Endothelial cell of umbilical vein (primary cell): ENCODE results near the gene OSBPL9. TPM values are rescaled to one million over a fixed set of nuclear protein-coding genes. Genes with fewer than 3 reads are reported as not detected.
A peak's percentile ranks its signal among the peaks of the same experiment; 100 is the strongest.

Source experiments
- BruUV-seq: library from RNA; stranded (reverse); fragments of 400-500 nt; replicated peaks from 2 replicates; lab custom pipeline; 2021; lab: Mats Ljungman, UMichigan
- CTCF ChIA-PET: fragments of 300-600, 350-600 bp; sonication (Branson Sonifier 250); formaldehyde crosslinking; loops from one replicate; lab custom pipeline; 2021; ENCODE audit warnings: antibody characterized with exemption, inconsistent platforms; lab: Charles Lee
- POLR2A ChIA-PET: fragments of 300-600, 350-600 bp; sonication (Branson Sonifier 250); formaldehyde crosslinking; loops from one replicate; lab custom pipeline; 2021; ENCODE audit warnings: antibody characterized with exemption, inconsistent platforms; lab: Charles Lee
- DNase-seq: peaks from one replicate; pipeline ENCODE4 v3.0.0-alpha.2; 2011; ENCODE audit warnings: low read depth, low spot score
- FAIRE-seq: peaks from 2 replicates; lab custom pipeline; 2011; peaks lifted over from hg19 to GRCh38; lab: Jason Lieb, UNC
- H2AFZ ChIP-seq: 2 replicates; pipeline ENCODE4 v1.6.0; 2012; ENCODE audit warnings: low read depth, low read length, control low read depth, inconsistent platforms
- H3K27ac ChIP-seq: 2 replicates; pipeline ENCODE4 v1.5.1; 2011; ENCODE audit warnings: low read depth, mild to moderate bottlenecking, control low read depth, low read length, moderate library complexity; ENCODE audit not compliant: insufficient read depth
- H3K27me3 ChIP-seq, 2 experiments: 2 replicates each; pipeline versions ENCODE4 v1.6.0 to v1.6.1; 2011; ENCODE audit warnings: low read length in 2 of 2, mixed read lengths in 1 of 2; ENCODE audit not compliant: control insufficient read depth in 2 of 2, insufficient read depth in 2 of 2
- H3K36me3 ChIP-seq, 2 experiments: 2 replicates in 1 of 2; 3 replicates in 1 of 2; pipeline ENCODE4 v1.5.1; 2011; ENCODE audit warnings: low read length in 2 of 2, mild to moderate bottlenecking in 1 of 2, moderate library complexity in 1 of 2; ENCODE audit not compliant: control insufficient read depth in 2 of 2, insufficient read depth in 2 of 2; ENCODE audit errors: extremely low read depth in 1 of 2
- H3K4me1 ChIP-seq: 3 replicates; pipeline ENCODE4 v1.5.1; 2011; ENCODE audit warnings: mild to moderate bottlenecking, low read length; ENCODE audit not compliant: control insufficient read depth, insufficient read depth; ENCODE audit errors: extremely low read depth
- H3K4me2 ChIP-seq: 2 replicates; pipeline ENCODE4 v1.6.1; 2011; ENCODE audit warnings: low read length, control low read depth, mixed read lengths; ENCODE audit not compliant: insufficient read depth
- H3K4me3 ChIP-seq, 3 experiments: fragments of 200-600 bp in 1 of 3; sonication (generic), shearing (Covaris generic) in 1 of 3; replicated peaks in 1 of 3; 2 replicates each; pipeline ENCODE4 v1.5.1; 2011 to 2016; ENCODE audit warnings: control low read depth in 3 of 3, low read length in 3 of 3, mild to moderate bottlenecking in 2 of 3, inconsistent platforms in 1 of 3, low read depth in 1 of 3, moderate library complexity in 1 of 3; ENCODE audit not compliant: insufficient read depth in 1 of 3
- H3K79me2 ChIP-seq: 2 replicates; pipeline ENCODE4 v1.6.0; 2012; ENCODE audit warnings: low read length, inconsistent platforms; ENCODE audit not compliant: control insufficient read depth, insufficient read depth
- H3K9ac ChIP-seq: replicated peaks from 2 replicates; pipeline ENCODE3; 2011; ENCODE audit warnings: low read length, control low read depth; ENCODE audit not compliant: insufficient read depth; ENCODE audit errors: extremely low read depth
- H3K9me1 ChIP-seq: replicated peaks from 3 replicates; pipeline ENCODE4 v1.6.0; 2011; ENCODE audit warnings: mild to moderate bottlenecking, low read length; ENCODE audit not compliant: control insufficient read depth, insufficient read depth; ENCODE audit errors: extremely low read depth
- H3K9me3 ChIP-seq: replicated peaks from 2 replicates; pipeline ENCODE4 v1.5.1; 2012; ENCODE audit warnings: low read length, inconsistent platforms; ENCODE audit not compliant: control insufficient read depth, insufficient read depth
- H4K20me1 ChIP-seq: replicated peaks from 2 replicates; pipeline ENCODE3; 2011; ENCODE audit warnings: mild to moderate bottlenecking, low read length; ENCODE audit not compliant: control insufficient read depth, insufficient read depth; ENCODE audit errors: extremely low read depth
- EZH2 ChIP-seq: IDR thresholded peaks from 2 replicates; pipeline ENCODE4 v1.6.1; 2012; ENCODE audit warnings: borderline replicate concordance, low read depth, mild to moderate bottlenecking, moderate library complexity, low read length, inconsistent platforms; ENCODE audit not compliant: severe bottlenecking
- FOS ChIP-seq: IDR thresholded peaks from 2 replicates; pipeline ENCODE4 v1.6.1; 2011; ENCODE audit warnings: mild to moderate bottlenecking, low read length, moderate library complexity, borderline replicate concordance; ENCODE audit not compliant: insufficient read depth
- GATA2 ChIP-seq: IDR thresholded peaks from 2 replicates; pipeline ENCODE4 v1.7.0; 2011; ENCODE audit warnings: low read depth, mild to moderate bottlenecking, moderate library complexity, mixed read lengths, low read length; ENCODE audit not compliant: insufficient read length, insufficient read depth
- JUN ChIP-seq: IDR thresholded peaks from 2 replicates; pipeline ENCODE4 v1.6.1; 2011; ENCODE audit warnings: borderline replicate concordance, low read depth; ENCODE audit not compliant: insufficient read length, insufficient read depth
- MYC ChIP-seq: IDR thresholded peaks from one replicate; pipeline ENCODE4 v1.6.1; 2011; ENCODE audit warnings: mild to moderate bottlenecking, low read depth, low read length
- POLR2A ChIP-seq: IDR thresholded peaks from 2 replicates; pipeline ENCODE4 v1.6.1; 2012; ENCODE audit warnings: low read depth, mild to moderate bottlenecking, control low read depth, low read length
- POLR2AphosphoS5 ChIP-seq: IDR thresholded peaks from 2 replicates; pipeline ENCODE4 v1.6.1; 2012; ENCODE audit warnings: low read depth, mild to moderate bottlenecking, control low read depth, low read length, moderate library complexity; ENCODE audit not compliant: insufficient read depth
- dilution Hi-C: fragments of 300-500 bp; cut with MboI; formaldehyde crosslinking; loops from one replicate; pipeline ENCODE4 v1.15.0; 2019; ENCODE audit warnings: low sequenced_read_pairs; ENCODE audit not compliant: extremely low pct_ligation_motif_present
- intact Hi-C: fragments of 100-400 bp; cut with micrococcal nuclease; formaldehyde crosslinking; loops from one replicate; pipeline ENCODE4 v1.10.0; 2022
- polyA plus RNA-seq, 4 experiments: library from polyadenylated mRNA; depleted of rRNA in 3 of 4; stranded (reverse) in 3 of 4; unstranded in 1 of 4; fragments of >200 nt; gene quantifications; 2 replicates each; pipeline versions ENCODE4 v1.2.1 to v1.2.3, GENCODE V29; 2011 to 2012; ENCODE audit warnings: missing spikeins in 1 of 4
- total RNA-seq: library from RNA; stranded (reverse); gene quantifications from 2 replicates; pipeline ENCODE4 v1.2.3, GENCODE V29; 2021
- TF ChIP-seq, protein P1 (sequence below), 2 donors: IDR thresholded peaks; 1 replicate in 1 of 2; 2 replicates in 1 of 2; pipeline ENCODE4 v1.5.1; 2011; ENCODE audit warnings: low read length in 2 of 2, mild to moderate bottlenecking in 2 of 2, moderate library complexity in 2 of 2, control low read depth in 1 of 2, inconsistent platforms in 1 of 2, low read depth in 1 of 2; ENCODE audit not compliant: insufficient read depth in 1 of 2; ENCODE audit errors: extremely low read depth in 1 of 2
- TF ChIP-seq, protein P2 (sequence below): IDR thresholded peaks from 2 replicates; pipeline ENCODE4 v1.6.1; 2011; ENCODE audit not compliant: insufficient read depth, insufficient read length

OSBPL9 gene
- total and polyA plus RNA-seq, 2 donors (not counting 3 experiments of a cell fraction or from before 2014, with no cell fraction given) = 46.2 to 80.3 TPM

DNA sequence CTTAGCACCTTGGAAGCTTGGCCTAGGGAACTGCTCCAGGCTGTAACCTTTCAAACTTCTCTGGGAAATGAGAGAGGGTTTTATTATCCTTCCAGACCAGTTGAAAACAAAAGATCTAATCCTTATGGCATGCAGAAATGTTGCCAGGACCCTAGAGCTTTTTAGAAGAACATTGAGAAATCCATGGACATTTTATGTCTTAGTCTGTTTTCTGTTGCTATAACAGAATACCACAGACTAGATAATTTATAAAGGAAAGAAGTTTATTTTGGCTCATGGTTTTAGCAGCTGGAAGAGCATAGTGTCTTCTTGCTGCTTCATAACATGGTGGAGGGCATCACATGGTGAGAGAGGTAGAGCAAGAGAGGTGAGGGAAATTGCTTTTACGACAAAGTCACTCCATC, 25.8 kb downstream of the OSBPL9 start:
- TF ChIP-seq POLR2AphosphoS5 = no peak
- ChIA-PET CTCF (interaction anchor here (0.8 to 1.1 kb wide), 2 partner anchors 11 to 14 kb away, joined by 3 read pairs; no protein-coding TSS in a partner anchor), POLR2A (no interaction called here)
- intact Hi-C loops = no loop called here
- no peak overlapping the region for H3K27ac ChIP-seq
- DNase-seq = peak; percentile 68
- peaks cover 9% of the 10 kb centered on the region for H3K4me1 ChIP-seq
- no peaks in the 10 kb centered on the region for H3K9me1 ChIP-seq
- BruUV-seq = no TSS peak
- H3K36me3 ChIP-seq = no peaks in the 10 kb centered on the region
- H3K9me3 ChIP-seq = no peaks in the 10 kb centered on the region
- H3K27me3 ChIP-seq = no peaks in the 10 kb centered on the region
- no peak overlapping the region for H3K9ac ChIP-seq
- no peak for FAIRE-seq
- no peak overlapping the region for H2AFZ ChIP-seq
- H4K20me1 ChIP-seq = peaks cover under 1% of the 10 kb centered on the region
- dilution Hi-C loops = no loop called here
- peaks cover 10% of the 10 kb centered on the region for H3K79me2 ChIP-seq
- no peak overlapping the region for H3K4me3 ChIP-seq
- no peak overlapping the region for H3K4me2 ChIP-seq

DNA sequence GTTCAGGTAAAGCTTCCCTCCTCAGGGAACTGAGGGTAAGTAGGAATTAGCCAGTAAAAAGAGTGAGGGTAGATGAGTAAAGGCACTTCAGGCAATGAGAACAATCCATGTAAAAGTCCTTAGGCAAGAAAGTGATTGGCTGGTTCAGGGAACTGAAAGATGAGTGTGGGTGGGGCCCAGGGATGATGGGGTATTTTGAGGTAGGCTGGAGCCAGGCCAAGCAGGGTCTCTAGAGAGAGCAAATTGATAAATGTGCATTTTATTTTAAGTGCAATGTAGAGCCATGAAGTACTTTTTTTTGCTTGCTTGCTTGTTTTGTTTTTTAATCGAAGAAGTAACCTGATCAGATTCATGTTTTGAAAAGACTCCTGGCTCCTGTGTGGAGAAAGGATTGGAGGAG, 26.5 kb downstream of the OSBPL9 start:
- H4K20me1 ChIP-seq = peaks cover 2% of the 10 kb centered on the region
- no peak overlapping the region for H3K4me2 ChIP-seq
- dilution Hi-C loops (no loop called here), intact Hi-C loops (no loop called here)
- TF ChIP-seq FOS (no peak), EZH2 (no peak), JUN (no peak), POLR2A (no peak), MYC (no peak), POLR2AphosphoS5 (no peak), GATA2 (no peak)
- TF ChIP-seq, protein P1, sequence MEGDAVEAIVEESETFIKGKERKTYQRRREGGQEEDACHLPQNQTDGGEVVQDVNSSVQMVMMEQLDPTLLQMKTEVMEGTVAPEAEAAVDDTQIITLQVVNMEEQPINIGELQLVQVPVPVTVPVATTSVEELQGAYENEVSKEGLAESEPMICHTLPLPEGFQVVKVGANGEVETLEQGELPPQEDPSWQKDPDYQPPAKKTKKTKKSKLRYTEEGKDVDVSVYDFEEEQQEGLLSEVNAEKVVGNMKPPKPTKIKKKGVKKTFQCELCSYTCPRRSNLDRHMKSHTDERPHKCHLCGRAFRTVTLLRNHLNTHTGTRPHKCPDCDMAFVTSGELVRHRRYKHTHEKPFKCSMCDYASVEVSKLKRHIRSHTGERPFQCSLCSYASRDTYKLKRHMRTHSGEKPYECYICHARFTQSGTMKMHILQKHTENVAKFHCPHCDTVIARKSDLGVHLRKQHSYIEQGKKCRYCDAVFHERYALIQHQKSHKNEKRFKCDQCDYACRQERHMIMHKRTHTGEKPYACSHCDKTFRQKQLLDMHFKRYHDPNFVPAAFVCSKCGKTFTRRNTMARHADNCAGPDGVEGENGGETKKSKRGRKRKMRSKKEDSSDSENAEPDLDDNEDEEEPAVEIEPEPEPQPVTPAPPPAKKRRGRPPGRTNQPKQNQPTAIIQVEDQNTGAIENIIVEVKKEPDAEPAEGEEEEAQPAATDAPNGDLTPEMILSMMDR (IDR thresholded peaks at IDR 0.05; ENCODE audit: extremely low read depth in 1 of 2, insufficient read depth in 1 of 2, low read depth in 1 of 2, low read length in 2 of 2) = no peak
- TF ChIP-seq, protein P2, sequence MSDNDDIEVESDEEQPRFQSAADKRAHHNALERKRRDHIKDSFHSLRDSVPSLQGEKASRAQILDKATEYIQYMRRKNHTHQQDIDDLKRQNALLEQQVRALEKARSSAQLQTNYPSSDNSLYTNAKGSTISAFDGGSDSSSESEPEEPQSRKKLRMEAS = no peak
- no peak overlapping the region for H3K27ac ChIP-seq
- no peak overlapping the region for H2AFZ ChIP-seq
- POLR2A ChIA-PET = no interaction called here
- H3K4me3 ChIP-seq = no peak overlapping the region
- no peak overlapping the region for H3K9ac ChIP-seq
- no peaks in the 10 kb centered on the region for H3K9me3 ChIP-seq
- no peak for DNase-seq
- H3K9me1 ChIP-seq = no peaks in the 10 kb centered on the region
- no TSS peak for BruUV-seq
- H3K4me1 ChIP-seq = peaks cover 8% of the 10 kb centered on the region
- H3K79me2 ChIP-seq = peaks cover 10% of the 10 kb centered on the region
- FAIRE-seq = no peak
- H3K27me3 ChIP-seq = no peaks in the 10 kb centered on the region
- CTCF ChIA-PET = no interaction called here
- no peaks in the 10 kb centered on the region for H3K36me3 ChIP-seq
